ENCODE results near the gene GLYATL1B.
"Not testable (repeated sequence)": the region's sequence is repeated elsewhere in the genome, so short reads cannot be mapped to it uniquely, and the experiment has no call there.

Gene GLYATL1B

DNA sequence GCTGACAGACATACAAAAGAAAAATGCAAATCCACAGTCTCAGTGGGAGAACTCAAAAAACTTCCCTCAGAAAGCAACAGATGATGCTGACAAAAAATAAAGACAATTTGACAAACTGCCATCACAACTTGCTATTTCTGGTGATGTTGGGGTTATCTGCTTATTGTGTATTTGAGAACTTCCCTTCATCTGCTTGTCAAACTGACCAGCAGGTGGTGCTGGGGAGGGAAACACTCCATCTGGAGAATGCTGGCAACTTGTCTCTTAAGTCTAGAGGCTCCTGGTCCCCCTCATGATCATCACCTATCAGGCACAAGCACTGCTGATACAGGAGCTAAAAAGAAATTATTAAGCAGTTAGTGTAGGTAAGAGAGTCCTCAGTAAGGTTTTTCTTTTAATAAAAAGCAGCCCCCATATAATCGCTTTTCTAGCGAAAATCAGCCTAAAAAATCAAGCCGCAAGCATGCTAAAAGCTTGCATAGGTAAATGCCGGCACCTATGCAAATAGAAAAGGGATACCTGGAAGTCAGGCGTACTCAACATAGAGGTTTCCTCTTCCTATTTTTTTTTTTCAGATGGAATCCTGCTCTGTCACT lies 11.1 kb downstream of the GLYATL1B start:
- DNase-seq = no peak

DNA sequence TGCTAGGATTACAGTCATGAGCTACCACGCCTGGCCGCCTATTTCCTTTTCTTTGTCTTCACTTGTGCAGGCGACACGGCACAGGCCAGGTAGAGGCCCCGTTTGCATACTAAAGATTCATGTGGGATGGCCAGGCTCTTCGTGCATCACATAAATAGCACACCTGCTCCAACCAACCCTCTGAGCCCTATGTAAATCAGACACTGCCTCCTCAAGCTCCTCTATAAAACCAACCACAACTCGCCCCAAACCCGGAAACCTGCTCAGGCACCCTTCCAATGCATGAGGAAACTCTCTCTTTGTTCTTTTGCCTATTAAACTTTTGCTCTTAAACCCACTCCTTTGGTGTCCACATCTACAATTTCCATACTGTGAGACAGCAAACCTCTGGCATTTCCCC lies 11.8 kb downstream of the GLYATL1B start:
- DNase-seq = not testable (repeated sequence)

DNA sequence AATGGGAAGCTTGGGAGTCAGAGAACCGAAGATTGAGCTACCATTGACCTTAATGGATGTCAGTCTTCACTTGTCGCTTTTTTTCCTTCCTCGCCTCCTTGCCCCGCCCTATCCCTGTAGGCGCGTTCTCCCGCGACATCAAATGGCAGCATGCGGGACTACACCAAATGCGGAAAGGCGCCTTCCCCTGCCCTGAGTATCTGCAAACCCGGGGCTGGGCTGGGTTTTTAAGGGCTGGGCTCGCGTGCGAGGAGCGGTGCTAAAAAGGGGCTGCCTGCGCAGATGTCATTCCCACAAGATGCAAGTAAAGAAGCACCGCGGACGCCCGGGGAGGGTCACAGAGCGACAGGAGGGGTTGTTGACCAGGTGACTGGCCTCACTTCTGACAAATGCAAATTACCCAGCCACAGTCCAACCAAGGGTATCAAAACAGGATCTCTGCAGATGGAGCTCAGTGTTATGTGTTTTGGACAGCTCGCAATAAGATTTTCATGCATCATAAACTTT lies 16.2 kb downstream of the GLYATL1B start:
- DNase-seq = peak; percentile 34

DNA sequence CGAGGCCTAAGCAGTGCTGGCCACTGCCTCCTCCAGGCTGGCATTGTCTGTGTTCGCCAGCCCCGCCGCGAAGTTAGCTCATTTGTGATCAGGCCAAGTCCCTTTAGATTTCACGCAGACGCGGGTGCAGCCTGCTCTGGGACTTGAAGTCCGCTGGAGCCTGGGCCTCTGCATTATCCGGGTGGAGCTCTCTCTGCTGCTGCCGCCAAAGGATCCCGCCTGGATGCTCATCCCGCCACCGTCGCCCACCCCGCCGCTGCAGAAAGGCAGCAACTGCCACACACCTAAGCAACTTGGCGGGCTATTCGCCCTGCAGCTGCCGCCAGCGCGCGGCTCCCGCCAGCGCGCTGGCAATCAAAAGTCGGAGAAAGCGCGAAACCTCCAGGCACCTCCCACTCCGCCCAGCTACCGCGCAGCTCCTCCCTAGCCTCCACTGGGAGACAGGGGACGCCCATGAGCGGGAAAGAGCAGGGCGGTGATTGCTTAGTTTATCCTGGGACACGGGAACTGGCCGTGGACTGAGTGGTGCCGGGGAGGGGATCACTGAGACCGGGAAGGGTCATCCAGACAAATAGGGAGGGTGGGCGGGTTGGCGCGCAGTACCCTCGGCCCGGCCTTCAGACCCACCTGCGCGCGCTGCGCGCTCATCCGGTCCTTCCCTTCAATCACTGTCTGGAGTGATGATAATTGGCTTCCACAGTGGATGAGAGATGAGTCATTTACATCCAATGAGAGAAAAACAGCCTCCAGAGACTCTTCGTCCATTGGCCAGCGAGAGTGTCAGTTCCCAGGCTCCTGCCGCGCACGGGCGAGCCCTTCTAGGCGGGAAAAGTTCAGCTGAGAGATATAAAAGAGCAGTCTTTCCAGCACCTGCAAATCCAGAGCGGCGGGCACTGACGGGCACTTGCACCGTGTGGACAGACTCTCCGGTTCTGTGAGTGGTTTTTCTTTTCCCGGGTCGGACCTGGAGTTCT lies 20.5 kb downstream of the GLYATL1B start, which contains the start of gene FAM111B:
FAM111B (plus strand) TSS at position 875 of the 974 bp plus-strand sequence. CDS start 2,389 bp downstream, outside the sequence.
- peak; percentile 99 for DNase-seq

DNA sequence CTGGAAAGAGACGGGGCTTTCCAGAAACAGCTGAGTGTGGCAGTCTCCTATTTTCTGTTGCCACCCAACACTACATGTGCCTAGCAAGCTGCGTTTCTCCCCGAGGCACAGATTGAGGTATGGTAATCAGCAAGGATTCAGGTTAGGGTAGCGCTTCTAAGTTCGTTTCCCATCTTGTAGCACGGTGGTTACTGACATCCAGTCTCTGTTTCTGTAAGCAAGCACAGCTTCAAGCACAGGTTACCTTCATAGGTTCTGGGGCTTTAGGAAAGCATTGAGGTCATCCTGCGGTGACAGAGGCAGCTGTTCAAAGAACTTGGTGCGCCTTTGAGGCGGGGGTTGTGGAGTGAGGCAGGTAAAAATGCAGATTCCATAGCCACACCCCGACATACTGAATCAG lies 21.6 kb downstream of the GLYATL1B start:
- not testable (repeated sequence) for DNase-seq

DNA sequence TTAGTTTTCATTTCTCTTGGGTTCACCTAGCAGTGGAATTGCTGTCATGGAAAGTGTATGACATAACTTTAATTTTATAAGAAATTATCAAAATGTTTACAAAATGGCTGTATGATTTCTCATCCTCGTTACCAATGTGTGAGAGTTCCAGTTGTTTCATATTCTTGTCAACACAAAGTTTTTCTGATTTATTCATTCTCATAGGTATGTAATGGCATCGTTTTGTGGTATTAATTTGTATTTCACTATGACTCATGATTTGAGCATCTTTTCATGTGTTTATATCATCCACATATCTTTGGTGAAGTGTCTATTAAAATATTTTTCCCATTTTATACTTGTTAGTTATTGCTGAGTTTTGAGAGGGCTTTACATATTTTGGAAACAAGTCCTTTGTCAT lies 26.4 kb downstream of the GLYATL1B start:
- no peak for DNase-seq

DNA sequence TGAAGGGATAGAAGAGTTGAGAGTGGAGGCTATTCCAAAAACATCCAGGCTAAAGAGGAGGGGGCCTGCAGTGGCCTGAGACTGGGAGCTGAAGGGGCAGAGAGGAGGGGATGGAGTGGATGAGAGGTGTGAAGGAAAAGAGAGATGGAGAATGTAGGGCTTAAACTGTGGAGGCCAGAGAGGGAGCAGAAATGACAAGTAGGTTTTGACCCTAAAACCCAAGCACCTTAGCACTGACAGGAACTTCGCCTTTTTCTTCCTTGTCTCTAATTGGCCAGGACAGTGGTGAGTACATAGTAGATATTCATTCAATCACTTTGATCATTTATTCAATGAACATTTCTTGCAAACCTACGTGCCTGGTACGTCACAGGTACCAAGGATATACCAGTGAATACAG lies 28.2 kb downstream of the GLYATL1B start:
- no peak for DNase-seq

DNA sequence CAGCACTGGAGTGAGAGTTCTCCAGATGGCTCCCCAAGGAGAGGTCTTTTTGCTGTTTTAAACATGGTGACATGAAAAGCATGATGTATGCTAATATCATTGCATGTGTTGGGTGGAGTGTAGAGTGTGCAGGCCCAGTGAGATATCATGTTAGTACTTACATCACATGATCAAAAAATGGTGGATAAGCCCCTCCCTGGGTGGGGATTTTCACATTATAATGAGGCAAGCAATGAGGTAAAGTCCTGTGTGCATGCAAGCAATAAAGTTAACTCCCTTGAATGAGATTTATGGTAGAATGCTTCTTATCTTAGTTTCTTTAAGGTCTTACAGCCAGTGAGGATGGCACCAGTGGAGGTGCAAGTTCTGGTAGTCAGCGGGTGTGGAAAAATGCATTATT lies 29.4 kb downstream of the GLYATL1B start:
- no peak for DNase-seq

DNA sequence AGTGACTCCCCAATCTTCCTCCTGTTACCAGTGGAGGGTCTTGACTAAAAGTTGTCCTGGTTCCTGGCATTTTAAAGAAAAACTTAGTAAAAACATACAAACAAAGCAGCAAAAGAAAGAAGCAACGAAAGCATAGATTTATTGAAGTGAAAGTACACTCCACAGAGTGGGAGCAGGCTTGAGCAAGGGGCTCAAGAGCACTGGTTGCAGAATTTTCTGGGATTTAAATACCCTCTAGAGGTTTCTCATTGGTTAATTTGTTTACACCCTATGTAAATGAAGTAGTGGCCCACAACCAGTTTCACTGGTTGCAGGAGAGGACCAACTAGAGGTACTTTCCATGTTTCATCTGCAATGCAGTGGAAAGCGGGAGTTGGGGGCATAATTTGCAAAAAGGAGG lies 31.7 kb downstream of the GLYATL1B start:
- no peak for DNase-seq

DNA sequence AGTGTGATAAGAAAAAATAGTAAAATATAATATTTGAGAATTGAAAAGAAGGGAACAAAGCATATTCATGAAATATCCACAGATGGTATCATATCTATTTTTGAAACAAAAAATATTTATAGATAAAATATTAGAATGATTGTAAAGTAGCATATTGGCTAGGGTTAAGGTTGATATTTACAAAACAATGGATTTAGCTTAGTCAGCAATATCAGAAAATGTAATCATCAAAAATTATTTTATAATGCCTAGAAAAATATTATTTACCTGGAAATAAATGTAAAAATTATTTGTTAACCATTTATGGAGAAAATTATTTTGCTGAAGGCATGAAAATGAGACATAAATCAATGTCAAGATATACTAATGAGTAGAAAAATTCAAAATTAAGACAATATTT lies 33.7 kb downstream of the GLYATL1B start:
- DNase-seq = no peak

DNA sequence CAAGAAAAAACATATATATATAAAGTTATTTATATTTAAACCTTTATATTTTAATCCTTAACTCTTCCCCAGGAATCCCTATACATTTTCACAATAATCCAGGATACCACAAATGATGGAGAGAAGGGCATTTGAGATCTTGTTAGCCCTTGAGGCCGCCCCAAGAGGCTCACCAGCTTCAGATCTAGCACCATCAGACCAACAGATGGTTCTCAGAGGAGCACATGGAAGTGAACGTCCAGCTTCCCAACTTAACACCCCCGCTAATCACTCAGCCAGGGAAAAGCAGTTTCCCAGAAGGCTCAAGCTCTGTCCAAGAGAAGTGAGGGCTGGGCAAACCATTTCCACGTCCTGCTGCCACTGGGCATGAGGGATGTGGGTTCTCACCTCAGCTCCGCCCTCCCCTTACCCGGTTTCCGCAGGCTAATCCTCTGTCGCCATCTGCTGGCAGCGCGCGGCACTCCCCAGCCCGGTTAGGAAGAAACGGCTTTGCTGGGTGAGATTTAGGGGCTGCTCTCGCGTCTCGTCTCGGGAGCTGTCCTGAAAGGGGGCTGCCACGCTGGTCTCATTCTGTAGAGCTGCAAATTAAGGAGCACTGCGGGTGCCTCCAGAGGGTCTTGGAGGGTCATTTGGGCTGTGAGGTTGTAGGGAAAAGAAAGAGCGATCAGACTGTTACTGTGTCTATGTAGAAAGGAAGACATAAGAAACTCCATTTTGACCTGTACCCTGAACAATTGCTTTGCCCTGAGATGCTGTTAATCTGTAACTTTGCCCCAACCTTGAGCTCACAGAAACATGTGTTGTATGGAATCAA lies 49.7 kb downstream of the GLYATL1B start:
- peak; percentile 2 for DNase-seq

DNA sequence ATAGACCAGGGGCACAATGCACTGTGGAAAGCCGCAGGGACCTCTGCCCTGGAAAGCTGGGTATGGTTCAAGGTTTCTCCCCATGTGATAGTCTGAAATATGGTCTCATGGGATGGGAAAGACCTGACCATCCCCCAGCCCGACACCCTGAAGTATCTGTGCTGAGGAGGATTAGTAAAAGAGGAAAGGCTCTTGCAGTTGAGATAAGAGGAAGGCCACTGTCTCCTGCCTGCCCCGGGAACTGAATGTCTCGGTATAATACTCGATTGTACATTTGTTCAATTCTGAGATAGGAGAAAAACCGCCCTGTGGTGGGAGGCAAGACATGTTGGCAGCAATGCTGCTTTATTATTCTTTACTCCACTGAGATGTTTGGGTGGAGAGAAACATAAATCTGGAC lies 50.4 kb downstream of the GLYATL1B start:
- DNase-seq = not testable (repeated sequence)

DNA sequence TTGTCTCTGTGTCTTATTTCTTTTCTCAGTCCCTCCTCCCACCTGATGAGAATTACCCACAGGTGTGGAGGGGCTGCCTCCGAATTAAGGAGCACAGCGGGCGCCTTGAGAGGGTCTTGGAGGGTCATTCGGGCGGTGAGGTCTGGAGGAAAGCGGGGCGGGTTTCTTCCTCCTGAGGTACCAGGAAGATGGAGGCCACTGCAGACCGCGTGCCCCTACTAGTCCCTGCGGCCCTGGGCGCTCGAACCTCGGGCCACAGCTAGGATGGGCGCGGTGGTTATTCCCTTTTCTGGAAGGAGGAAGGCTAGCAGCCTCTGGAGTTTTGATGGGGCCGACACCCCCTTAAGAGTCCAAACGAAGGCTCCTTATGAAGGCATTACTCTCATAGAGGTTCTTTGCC lies 51.1 kb downstream of the GLYATL1B start:
- no peak for DNase-seq

DNA sequence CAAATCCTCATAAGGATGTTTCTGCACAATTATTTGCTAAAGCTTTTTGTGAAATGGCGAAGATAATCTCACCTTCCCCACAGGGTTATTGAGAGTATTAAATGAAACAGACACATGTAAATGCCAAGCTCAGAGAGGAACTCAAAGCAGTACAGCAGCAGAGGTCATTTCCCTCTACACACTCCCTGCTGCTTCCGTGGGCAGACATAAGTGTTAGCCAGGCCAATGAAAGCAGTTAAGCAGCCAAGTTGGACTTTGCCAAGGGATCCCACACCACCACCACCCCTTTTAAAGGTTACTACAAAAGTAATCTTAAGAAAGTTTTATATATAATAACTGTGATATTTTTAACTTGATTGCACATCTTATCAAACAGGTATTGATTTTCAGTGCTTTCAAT lies 52.5 kb downstream of the GLYATL1B start:
- DNase-seq = no peak

DNA sequence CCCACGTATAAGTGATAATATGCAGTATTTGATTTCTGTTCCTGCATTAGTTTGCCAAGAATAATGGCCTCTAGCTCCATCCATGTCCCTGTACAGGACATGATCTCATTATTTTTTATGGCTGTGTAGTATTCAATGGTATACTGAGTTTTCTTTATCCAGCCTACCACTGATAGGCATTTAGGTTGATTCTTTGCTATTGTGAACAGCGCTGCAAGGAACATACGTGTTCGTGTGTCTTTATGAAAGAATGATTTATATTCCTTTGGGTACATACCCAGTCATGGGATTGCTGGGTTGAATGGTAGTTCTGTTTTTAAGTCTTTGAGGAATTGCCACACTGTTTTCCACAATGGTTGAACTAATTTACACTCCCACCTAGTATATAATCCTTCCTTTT lies 55.1 kb downstream of the GLYATL1B start:
- no peak for DNase-seq

DNA sequence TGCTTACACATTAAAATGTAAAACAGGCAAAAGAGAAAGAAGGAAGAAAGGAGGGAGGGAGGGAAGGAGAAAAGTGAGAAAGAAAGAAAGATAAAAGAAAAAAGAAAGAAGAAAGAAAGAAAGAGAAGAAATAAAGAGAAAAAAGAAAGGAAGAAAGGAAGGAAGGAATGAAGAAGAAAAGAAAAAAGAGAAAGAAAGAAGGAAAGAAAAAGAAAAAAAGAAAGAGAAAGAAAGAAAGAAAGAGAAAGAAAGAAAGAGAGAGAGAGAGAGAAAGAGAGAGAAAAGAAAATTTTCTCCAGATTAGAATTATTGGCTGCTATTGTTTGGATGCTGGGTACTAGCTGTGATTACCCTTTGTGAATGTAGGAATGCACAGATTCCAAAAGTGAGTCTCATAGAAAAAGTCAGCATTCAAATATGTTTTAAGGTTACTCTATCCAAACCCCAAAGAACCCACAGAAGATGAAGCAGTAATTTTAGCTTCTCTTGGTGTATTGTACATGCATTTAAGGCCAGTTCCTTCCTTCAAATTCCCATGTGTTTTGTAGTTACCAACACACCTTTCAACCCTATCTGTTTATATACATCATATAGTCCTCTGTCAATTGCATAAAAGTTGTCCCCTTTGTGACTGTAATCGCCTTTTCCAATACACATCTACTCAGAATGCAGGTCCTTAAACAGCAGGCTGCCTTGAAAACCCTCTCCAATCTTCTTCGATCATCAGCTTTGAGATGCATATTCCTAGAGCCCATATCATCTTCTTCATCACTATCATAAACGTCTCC lies 55.8 kb downstream of the GLYATL1B start:
- peak; percentile 23 for DNase-seq

DNA sequence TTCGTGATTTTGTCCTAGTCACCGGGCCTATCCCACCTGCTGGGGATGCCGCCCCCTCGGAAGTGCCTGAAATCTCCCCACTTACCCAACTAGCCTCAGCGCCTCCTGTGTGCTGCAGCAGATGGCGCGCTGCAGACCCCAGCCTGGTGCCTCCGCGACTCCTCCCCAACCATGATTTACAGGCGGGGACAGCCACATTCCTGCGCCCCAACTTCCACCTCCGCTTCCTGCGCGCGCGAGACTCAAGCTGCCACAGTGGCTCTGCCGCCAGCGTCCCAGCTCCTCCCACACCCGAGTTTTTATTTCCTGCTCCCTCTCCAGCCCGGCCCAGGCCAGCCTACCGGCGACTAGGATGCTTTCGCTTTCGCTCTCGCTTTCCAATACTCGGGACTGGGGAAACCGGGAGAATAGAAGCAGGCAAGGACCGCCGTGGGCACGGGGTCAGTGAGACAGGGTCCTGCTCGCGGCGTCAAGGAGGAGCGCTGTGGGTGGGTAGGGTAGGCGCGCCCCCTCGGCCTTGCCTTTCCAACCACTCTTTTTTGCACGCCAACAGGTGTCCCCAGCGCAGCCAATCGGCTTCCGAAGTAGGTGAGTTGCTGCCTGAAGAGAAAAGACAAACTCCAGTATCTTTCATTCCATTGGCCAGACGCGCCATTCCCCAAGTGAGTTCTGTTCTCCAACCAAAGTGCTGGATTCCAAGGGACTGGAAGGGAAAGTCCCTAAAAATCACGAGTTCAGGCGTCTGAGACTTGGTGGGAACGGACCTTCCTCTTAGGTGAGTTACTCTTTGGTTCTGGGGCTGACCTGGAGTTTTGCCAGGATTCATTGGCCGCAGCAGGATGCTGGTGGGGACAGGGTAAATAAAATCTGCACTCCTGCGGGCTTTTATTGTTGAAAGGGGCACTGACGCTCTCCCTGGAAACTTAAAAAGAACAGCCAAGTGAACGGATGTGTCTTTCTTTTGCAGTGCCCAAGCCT lies 56.7 kb downstream of the GLYATL1B start, which contains the start of gene FAM111A:
FAM111A (plus strand) TSS at position 327 of the 978 bp plus-strand sequence. CDS start 6,017 bp downstream, outside the sequence.
- peak; percentile 85 for DNase-seq

DNA sequence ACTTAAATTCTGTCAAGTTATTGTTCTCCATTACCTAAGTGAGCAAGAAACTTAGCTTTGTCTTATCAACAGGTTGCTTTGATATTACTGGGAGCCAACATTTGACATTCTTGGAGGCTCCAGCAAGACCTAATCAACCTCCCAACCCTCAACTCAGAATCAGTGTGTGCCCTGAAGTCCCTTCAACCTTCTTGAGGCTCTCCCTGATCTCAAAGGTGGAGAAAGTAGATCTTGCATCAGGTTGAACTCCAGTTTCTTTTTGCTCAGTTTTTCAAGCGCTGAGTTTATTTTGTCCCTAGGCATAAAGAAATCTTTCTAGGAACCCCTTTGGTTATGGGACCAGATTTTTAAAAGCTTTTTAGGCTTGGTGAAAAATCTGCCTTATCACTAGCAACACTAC lies 58.0 kb downstream of the GLYATL1B start:
- DNase-seq = no peak
